SU-DHL-6 (cell line): ENCODE measurements around the gene TDRD9.

Source experiments
- EZH2phosphoT487 ChIP-seq: fragments of 200-600 bp; sonication (generic), shearing (Covaris generic); conservative IDR thresholded peaks from 2 replicates; pipeline ENCODE4 v1.6.1; 2018; ENCODE audit warnings: mild to moderate bottlenecking, antibody characterized with exemption, low read length, moderate library complexity, mixed read lengths
- TF ChIP-seq, protein P1 (sequence below): fragments of 200-600 bp; sonication (generic); IDR thresholded peaks from one replicate; pipeline ENCODE4 v1.5.1; 2017; ENCODE audit warnings: antibody characterized with exemption, mild to moderate bottlenecking, low read length, moderate library complexity; ENCODE audit not compliant: insufficient read depth, poor library complexity, severe bottlenecking

DNA sequence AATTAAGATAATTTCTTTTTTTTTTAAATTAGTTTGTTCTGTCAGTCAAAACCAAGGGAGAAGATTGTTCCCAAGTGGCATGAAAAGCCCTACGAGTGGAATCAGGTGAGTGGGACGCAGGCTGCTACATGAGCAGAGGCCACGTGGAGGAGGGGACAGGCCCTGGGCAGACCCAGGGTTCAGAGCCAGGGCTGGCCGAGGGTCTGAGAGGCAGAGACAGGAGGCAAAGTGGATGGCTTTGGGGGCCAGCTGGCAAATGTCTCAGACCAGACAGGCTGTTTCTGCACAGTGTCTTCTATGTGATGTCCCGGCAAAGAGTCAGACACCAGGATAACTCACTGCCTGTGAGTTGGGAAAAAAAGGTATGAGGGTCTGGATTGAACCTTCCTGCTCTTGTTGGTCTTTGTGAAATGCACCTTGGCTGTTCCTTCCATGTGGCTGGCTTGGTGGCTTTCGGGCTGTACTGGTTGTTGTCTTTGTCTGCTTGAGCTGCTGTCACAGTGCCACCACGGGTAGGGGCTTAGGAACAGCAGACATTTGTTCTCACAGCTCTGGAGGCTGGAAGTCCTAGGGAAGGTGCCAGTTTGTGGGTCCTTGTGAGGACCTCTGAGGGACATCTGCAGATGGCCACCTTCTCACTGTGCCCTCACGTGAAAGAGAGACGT is 121.5 kb downstream of the TDRD9 start:
- TF ChIP-seq, protein P1, sequence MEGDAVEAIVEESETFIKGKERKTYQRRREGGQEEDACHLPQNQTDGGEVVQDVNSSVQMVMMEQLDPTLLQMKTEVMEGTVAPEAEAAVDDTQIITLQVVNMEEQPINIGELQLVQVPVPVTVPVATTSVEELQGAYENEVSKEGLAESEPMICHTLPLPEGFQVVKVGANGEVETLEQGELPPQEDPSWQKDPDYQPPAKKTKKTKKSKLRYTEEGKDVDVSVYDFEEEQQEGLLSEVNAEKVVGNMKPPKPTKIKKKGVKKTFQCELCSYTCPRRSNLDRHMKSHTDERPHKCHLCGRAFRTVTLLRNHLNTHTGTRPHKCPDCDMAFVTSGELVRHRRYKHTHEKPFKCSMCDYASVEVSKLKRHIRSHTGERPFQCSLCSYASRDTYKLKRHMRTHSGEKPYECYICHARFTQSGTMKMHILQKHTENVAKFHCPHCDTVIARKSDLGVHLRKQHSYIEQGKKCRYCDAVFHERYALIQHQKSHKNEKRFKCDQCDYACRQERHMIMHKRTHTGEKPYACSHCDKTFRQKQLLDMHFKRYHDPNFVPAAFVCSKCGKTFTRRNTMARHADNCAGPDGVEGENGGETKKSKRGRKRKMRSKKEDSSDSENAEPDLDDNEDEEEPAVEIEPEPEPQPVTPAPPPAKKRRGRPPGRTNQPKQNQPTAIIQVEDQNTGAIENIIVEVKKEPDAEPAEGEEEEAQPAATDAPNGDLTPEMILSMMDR, result no peak
- TF ChIP-seq EZH2phosphoT487, result no peak
